HepG2 (cell line): Measurements from ENCODE around the gene FRMD4B.

Experiments
- CTCF ChIP-seq: sonication (generic); formaldehyde crosslinking; IDR thresholded peaks from 2 replicates; pipeline ENCODE4 v1.5.0; 2020; ENCODE audit warnings: mild to moderate bottlenecking, missing genetic modification reagents, moderate library complexity
- JUND ChIP-seq: sonication (generic); formaldehyde crosslinking; IDR thresholded peaks from 2 replicates; pipeline ENCODE4 v1.8.0; 2022; ENCODE audit warnings: mild to moderate bottlenecking, missing genetic modification reagents
- KDM1A ChIP-seq: IDR thresholded peaks from 2 replicates; pipeline ENCODE4 v1.6.1; 2016; ENCODE audit warnings: missing compliant biosample characterization
- LBX2 ChIP-seq: sonication (generic); formaldehyde crosslinking; IDR thresholded peaks from 2 replicates; pipeline ENCODE4 v1.5.0; 2020; ENCODE audit warnings: missing genetic modification reagents, mild to moderate bottlenecking, borderline replicate concordance
- POLR2A ChIP-seq, 2 experiments: IDR thresholded peaks; 2 replicates each; pipeline ENCODE4 v1.6.1; 2011; ENCODE audit warnings: low read depth in 2 of 2, low read length in 2 of 2, mild to moderate bottlenecking in 1 of 2, moderate library complexity in 1 of 2; ENCODE audit not compliant: insufficient read depth in 1 of 2
- SMC3 ChIP-seq: IDR thresholded peaks from 2 replicates; pipeline ENCODE4 v1.6.1; 2011; ENCODE audit warnings: low read length, improper control_type of control experiment
- SMYD3 ChIP-seq: sonication (generic); formaldehyde crosslinking; IDR thresholded peaks from 2 replicates; pipeline ENCODE4 v1.8.1; 2023; ENCODE audit warnings: mild to moderate bottlenecking, missing genetic modification reagents
- THAP8 ChIP-seq: sonication (generic); formaldehyde crosslinking; IDR thresholded peaks from 2 replicates; pipeline ENCODE4 v1.5.1; 2020; ENCODE audit warnings: missing genetic modification reagents, mild to moderate bottlenecking, borderline replicate concordance
- ZBED4 ChIP-seq: sonication (generic); formaldehyde crosslinking; IDR thresholded peaks from 2 replicates; pipeline ENCODE4 v1.4.0; 2020; ENCODE audit warnings: missing genetic modification reagents, borderline replicate concordance

- TF ChIP-seq POLR2A (IDR thresholded peaks at IDR 0.05; ENCODE audit: insufficient read depth in 1 of 2, low read depth in 2 of 2, low read length in 2 of 2): no peak
- TF ChIP-seq ZBED4 (CRISPR knock-in tag): no peak
- no peak for TF ChIP-seq CTCF
- no peak for TF ChIP-seq SMYD3 (CRISPR knock-in tag)
- TF ChIP-seq SMC3: no peak
- no peak for TF ChIP-seq LBX2
- no peak for TF ChIP-seq KDM1A (CRISPR knock-in tag)
- no peak for TF ChIP-seq THAP8 (CRISPR knock-in tag)
- TF ChIP-seq JUND: no peak
These were observed 103.7 kb downstream of the FRMD4B start for GRCh38 chr3:69282181-69282580.
